ENCODE data around the gene PEX13.
"Not testable (repeated sequence)": the region's sequence is repeated elsewhere in the genome, so short reads cannot be mapped to it uniquely, and the experiment has no call there.

Gene PEX13

GRCh38 chr2:60980071-60980815 is 37.3 kb upstream of the PEX13 start:
- WGBS (ENCODE audit: extremely low coverage, insufficient coverage, insufficient read length) = no CpG with 5 or more reads among the region's 3 CpGs
- H2AK5ac ChIP-seq (ENCODE audit: low read length) = no peak overlapping the region
- H4K8ac ChIP-seq (ENCODE audit: low read depth, low read length) = no peak overlapping the region
- H4K12ac ChIP-seq (ENCODE audit: low read depth, low read length) = no peak overlapping the region
- no peaks in the 10 kb centered on the region for H3K79me1 ChIP-seq (ENCODE audit: low read length)
- no peaks in the 10 kb centered on the region for H3K79me2 ChIP-seq (ENCODE audit: control insufficient read depth, insufficient read depth, low read length, poor library complexity)
- H2BK12ac ChIP-seq (ENCODE audit: low read length) = no peak overlapping the region
- no peak overlapping the region for H4K91ac ChIP-seq (ENCODE audit: low read depth, low read length)
- H3K23ac ChIP-seq (ENCODE audit: low read length) = no peak overlapping the region
- no peak overlapping the region for H3K4ac ChIP-seq (ENCODE audit: low read depth, low read length)
- no peak overlapping the region for H3K4me3 ChIP-seq (ENCODE audit: low read depth, low read length)
- H2AFZ ChIP-seq (ENCODE audit: insufficient read depth, low read length, poor library complexity) = no peak overlapping the region
- no peak overlapping the region for H3K14ac ChIP-seq (ENCODE audit: low read length)
- no peaks in the 10 kb centered on the region for H3K27me3 ChIP-seq (ENCODE audit: insufficient read depth, low read length)
- no peak overlapping the region for H3K27ac ChIP-seq (ENCODE audit: low read depth, low read length)
- H2BK5ac ChIP-seq (ENCODE audit: low read depth, low read length, poor library complexity) = no peak overlapping the region
- H3K36me3 ChIP-seq (ENCODE audit: control insufficient read depth in 1 of 2, insufficient read depth in 2 of 2, low read length in 2 of 2) = no peaks in the 10 kb centered on the region
- no peaks in the 10 kb centered on the region for H3K9me3 ChIP-seq (ENCODE audit: insufficient read depth, low read depth, low read length)
- no peak overlapping the region for H2BK120ac ChIP-seq (ENCODE audit: insufficient read depth, low read length, poor library complexity)
- H3K4me1 ChIP-seq (ENCODE audit: control insufficient read depth in 1 of 2, insufficient read depth in 2 of 2, low read length in 2 of 2) = no peaks in the 10 kb centered on the region
- H3K4me2 ChIP-seq (ENCODE audit: low read length) = no peak overlapping the region
- no peak for DNase-seq
- H3K18ac ChIP-seq (ENCODE audit: low read length) = no peak overlapping the region
- no peak overlapping the region for H3K9ac ChIP-seq (ENCODE audit: low read length)

GRCh38 chr2:60982066-60982465 is 35.5 kb upstream of the PEX13 start:
- not testable (repeated sequence) for H3K4me3 ChIP-seq (ENCODE audit: low read depth, low read length)

GRCh38 chr2:60984720-60985119 is 32.8 kb upstream of the PEX13 start:
- WGBS (ENCODE audit: extremely low coverage, insufficient coverage, insufficient read length) = no CpG with 5 or more reads among the region's 1 CpG
- H3K79me2 ChIP-seq (ENCODE audit: control insufficient read depth, insufficient read depth, low read length, poor library complexity) = no peaks in the 10 kb centered on the region
- no peak overlapping the region for H4K12ac ChIP-seq (ENCODE audit: low read depth, low read length)
- no peaks in the 10 kb centered on the region for H3K36me3 ChIP-seq (ENCODE audit: control insufficient read depth in 1 of 2, insufficient read depth in 2 of 2, low read length in 2 of 2)
- no peak overlapping the region for H2BK120ac ChIP-seq (ENCODE audit: insufficient read depth, low read length, poor library complexity)
- H4K91ac ChIP-seq (ENCODE audit: low read depth, low read length) = no peak overlapping the region
- H3K4me3 ChIP-seq (ENCODE audit: low read depth, low read length) = no peak overlapping the region
- no peak overlapping the region for H4K8ac ChIP-seq (ENCODE audit: low read depth, low read length)
- no peak overlapping the region for H3K27ac ChIP-seq (ENCODE audit: low read depth, low read length)
- no peak overlapping the region for H2BK12ac ChIP-seq (ENCODE audit: low read length)
- H3K4me1 ChIP-seq (ENCODE audit: control insufficient read depth in 1 of 2, insufficient read depth in 2 of 2, low read length in 2 of 2) = no peaks in the 10 kb centered on the region
- no peak for DNase-seq
- H3K4ac ChIP-seq (ENCODE audit: low read depth, low read length) = no peak overlapping the region
- H3K18ac ChIP-seq (ENCODE audit: low read length) = no peak overlapping the region
- no peak overlapping the region for H3K14ac ChIP-seq (ENCODE audit: low read length)
- H3K4me2 ChIP-seq (ENCODE audit: low read length) = no peak overlapping the region
- H3K9me3 ChIP-seq (ENCODE audit: insufficient read depth, low read depth, low read length) = no peaks in the 10 kb centered on the region
- no peak overlapping the region for H2AK5ac ChIP-seq (ENCODE audit: low read length)
- no peaks in the 10 kb centered on the region for H3K27me3 ChIP-seq (ENCODE audit: insufficient read depth, low read length)
- H3K9ac ChIP-seq (ENCODE audit: low read length) = no peak overlapping the region
- no peak overlapping the region for H2AFZ ChIP-seq (ENCODE audit: insufficient read depth, low read length, poor library complexity)
- H3K79me1 ChIP-seq (ENCODE audit: low read length) = no peaks in the 10 kb centered on the region
- no peak overlapping the region for H3K23ac ChIP-seq (ENCODE audit: low read length)
- H2BK5ac ChIP-seq (ENCODE audit: low read depth, low read length, poor library complexity) = no peak overlapping the region

More at GRCh38 chr2:60982066-60982465, 35.5 kb upstream of the PEX13 start:
- not testable (repeated sequence) for H3K14ac ChIP-seq (ENCODE audit: low read length); H2BK5ac ChIP-seq (ENCODE audit: low read depth, low read length, poor library complexity); H3K9ac ChIP-seq (ENCODE audit: low read length); H2BK12ac ChIP-seq (ENCODE audit: low read length); H3K4me1 ChIP-seq (ENCODE audit: control insufficient read depth in 1 of 2, insufficient read depth in 2 of 2, low read length in 2 of 2); H4K12ac ChIP-seq (ENCODE audit: low read depth, low read length); H2BK120ac ChIP-seq (ENCODE audit: insufficient read depth, low read length, poor library complexity); H3K23ac ChIP-seq (ENCODE audit: low read length); H3K79me2 ChIP-seq (ENCODE audit: control insufficient read depth, insufficient read depth, low read length, poor library complexity); H3K27ac ChIP-seq (ENCODE audit: low read depth, low read length); H4K91ac ChIP-seq (ENCODE audit: low read depth, low read length); H3K4me2 ChIP-seq (ENCODE audit: low read length); H2AFZ ChIP-seq (ENCODE audit: insufficient read depth, low read length, poor library complexity); H4K8ac ChIP-seq (ENCODE audit: low read depth, low read length); H3K18ac ChIP-seq (ENCODE audit: low read length); H3K9me3 ChIP-seq (ENCODE audit: insufficient read depth, low read depth, low read length); DNase-seq; H3K79me1 ChIP-seq (ENCODE audit: low read length); H3K4ac ChIP-seq (ENCODE audit: low read depth, low read length); H2AK5ac ChIP-seq (ENCODE audit: low read length); H3K27me3 ChIP-seq (ENCODE audit: insufficient read depth, low read length); H3K36me3 ChIP-seq (ENCODE audit: control insufficient read depth in 1 of 2, insufficient read depth in 2 of 2, low read length in 2 of 2)
- no CpG with 5 or more reads among the region's 3 CpGs for WGBS (ENCODE audit: extremely low coverage, insufficient coverage, insufficient read length)

GRCh38 chr2:60987041-60987440 is 30.5 kb upstream of the PEX13 start:
- Histone ChIP-seq H2BK12ac (ENCODE audit: low read length) (no peak overlapping the region), H3K27ac (ENCODE audit: low read depth, low read length) (no peak overlapping the region), H3K4me3 (ENCODE audit: low read depth, low read length) (no peak overlapping the region), H2BK120ac (ENCODE audit: insufficient read depth, low read length, poor library complexity) (no peak overlapping the region), H3K14ac (ENCODE audit: low read length) (no peak overlapping the region), H3K36me3 (ENCODE audit: control insufficient read depth in 1 of 2, insufficient read depth in 2 of 2, low read length in 2 of 2) (no peaks in the 10 kb centered on the region), H3K4me2 (ENCODE audit: low read length) (no peak overlapping the region), H3K79me1 (ENCODE audit: low read length) (no peaks in the 10 kb centered on the region), H4K12ac (ENCODE audit: low read depth, low read length) (no peak overlapping the region), H3K18ac (ENCODE audit: low read length) (no peak overlapping the region), H3K9me3 (ENCODE audit: insufficient read depth, low read depth, low read length) (no peaks in the 10 kb centered on the region), H2BK5ac (ENCODE audit: low read depth, low read length, poor library complexity) (no peak overlapping the region), H3K79me2 (ENCODE audit: control insufficient read depth, insufficient read depth, low read length, poor library complexity) (no peaks in the 10 kb centered on the region), H3K9ac (ENCODE audit: low read length) (no peak overlapping the region), H3K4ac (ENCODE audit: low read depth, low read length) (no peak overlapping the region), H2AK5ac (ENCODE audit: low read length) (no peak overlapping the region), H2AFZ (ENCODE audit: insufficient read depth, low read length, poor library complexity) (no peak overlapping the region), H3K27me3 (ENCODE audit: insufficient read depth, low read length) (no peaks in the 10 kb centered on the region), H4K8ac (ENCODE audit: low read depth, low read length) (no peak overlapping the region), H3K23ac (ENCODE audit: low read length) (no peak overlapping the region), H3K4me1 (ENCODE audit: control insufficient read depth in 1 of 2, insufficient read depth in 2 of 2, low read length in 2 of 2) (no peaks in the 10 kb centered on the region), H4K91ac (ENCODE audit: low read depth, low read length) (no peak overlapping the region)
- DNase-seq = no peak
- WGBS (ENCODE audit: extremely low coverage, insufficient coverage, insufficient read length) = no CpG with 5 or more reads among the region's 2 CpGs
